Neural cell (in vitro differentiated cells): ENCODE measurements around the gene EBLN2. TPM values are rescaled to one million over a fixed set of nuclear protein-coding genes. Genes with fewer than 3 reads are reported as not detected.
A peak's percentile ranks its signal among the peaks of the same experiment; 100 is the strongest.

ENCODE experiments used
- H2AFZ ChIP-seq: fragments of 200-600, 300-800 bp; sonication (generic), shearing (Covaris generic); 2 replicates; pipeline ENCODE4 v1.6.0; 2014; ENCODE audit warnings: low read depth, mild to moderate bottlenecking, antibody characterized with exemption, low read length, moderate library complexity
- H3F3A ChIP-seq: fragments of 200-600 bp; shearing (Covaris generic); 2 replicates; pipeline ENCODE4 v1.6.1; 2016; ENCODE audit warnings: mild to moderate bottlenecking, moderate library complexity, mixed read lengths, antibody characterized with exemption, low read length; ENCODE audit not compliant: insufficient read depth, poor library complexity, severe bottlenecking
- H3K27ac ChIP-seq: fragments of 200-600, 300-800 bp; sonication (generic), shearing (Covaris generic); 2 replicates; pipeline ENCODE4 v1.5.1; 2014; ENCODE audit warnings: mild to moderate bottlenecking, low read length, moderate library complexity
- H3K27me3 ChIP-seq: fragments of 300-800, 200-600 bp; sonication (generic), shearing (Covaris generic); 2 replicates; pipeline ENCODE4 v1.6.0; 2014; ENCODE audit warnings: mild to moderate bottlenecking, low read depth, low read length, moderate library complexity; ENCODE audit not compliant: insufficient read depth
- H3K36me3 ChIP-seq: fragments of 300-800, 200-600 bp; sonication (generic), shearing (Covaris generic); 2 replicates; pipeline ENCODE4 v1.5.1; 2014; ENCODE audit warnings: mild to moderate bottlenecking, antibody characterized with exemption, low read length, moderate library complexity; ENCODE audit not compliant: insufficient read depth
- H3K4me2 ChIP-seq: fragments of 300-800, 200-600 bp; sonication (generic), shearing (Covaris generic); 2 replicates; pipeline ENCODE4 v1.6.0; 2014; ENCODE audit warnings: mild to moderate bottlenecking, low read length
- H3K4me3 ChIP-seq: fragments of 300-800, 200-600 bp; sonication (generic), shearing (Covaris generic); 2 replicates; pipeline ENCODE4 v1.5.1; 2014; ENCODE audit warnings: mild to moderate bottlenecking, low read length, moderate library complexity
- H3K79me2 ChIP-seq: fragments of 200-600 bp; shearing (Covaris generic); replicated peaks from 2 replicates; pipeline ENCODE4 v1.6.0; 2014; ENCODE audit warnings: mild to moderate bottlenecking, low read length, moderate library complexity; ENCODE audit not compliant: insufficient read depth
- H3K9ac ChIP-seq: fragments of 300-800, 200-600 bp; sonication (generic), shearing (Covaris generic); 2 replicates; pipeline ENCODE4 v1.6.1; 2016; ENCODE audit warnings: mild to moderate bottlenecking, low read length, mixed read lengths
- H3K9me2 ChIP-seq: fragments of 200-600 bp; shearing (Covaris generic); 2 replicates; pipeline ENCODE4 v1.6.1; 2016; ENCODE audit warnings: mild to moderate bottlenecking, low read length, mixed read lengths; ENCODE audit not compliant: insufficient read depth
- H3K9me3 ChIP-seq: fragments of 200-600, 300-800 bp; sonication (generic), shearing (Covaris generic); 2 replicates; pipeline ENCODE4 v1.6.1; 2016; ENCODE audit warnings: mild to moderate bottlenecking, mixed run types, low read length, moderate library complexity, mixed read lengths
- H4K20me1 ChIP-seq: fragments of 200-600 bp; shearing (Covaris generic); 2 replicates; pipeline ENCODE4 v1.6.1; 2016; ENCODE audit warnings: mild to moderate bottlenecking, mixed run types; ENCODE audit not compliant: insufficient read depth
- CTCF ChIP-seq: fragments of 450-650 bp; IDR thresholded peaks from 2 replicates; pipeline ENCODE4 v1.5.1; 2014; ENCODE audit warnings: antibody characterized with exemption, mild to moderate bottlenecking, moderate library complexity; ENCODE audit not compliant: poor library complexity, severe bottlenecking
- EP300 ChIP-seq: fragments of 450-650 bp; conservative IDR thresholded peaks from 2 replicates; pipeline ENCODE4 v1.6.1; 2014; ENCODE audit warnings: antibody characterized with exemption, mild to moderate bottlenecking, moderate library complexity; ENCODE audit not compliant: poor library complexity, severe bottlenecking
- EZH2 ChIP-seq: fragments of 200-600, 300-800 bp; shearing (Covaris generic), sonication (generic); IDR thresholded peaks from 2 replicates; pipeline ENCODE4 v1.6.1; 2014; ENCODE audit warnings: antibody characterized with exemption, low read length, borderline replicate concordance, mild to moderate bottlenecking; ENCODE audit not compliant: insufficient read depth, poor library complexity, severe bottlenecking
- MXI1 ChIP-seq: fragments of 450-650 bp; conservative IDR thresholded peaks from 2 replicates; pipeline ENCODE4 v1.6.1; 2014; ENCODE audit warnings: antibody characterized with exemption, mild to moderate bottlenecking; ENCODE audit not compliant: poor library complexity, severe bottlenecking
- POLR2AphosphoS5 ChIP-seq: IDR thresholded peaks from 2 replicates; pipeline ENCODE4 v1.6.1; 2012
- RAD21 ChIP-seq: fragments of 450-650 bp; conservative IDR thresholded peaks from 2 replicates; pipeline ENCODE4 v1.6.1; 2014; ENCODE audit warnings: antibody characterized with exemption, mild to moderate bottlenecking, moderate library complexity
- SMC3 ChIP-seq: fragments of 450-650 bp; conservative IDR thresholded peaks from 2 replicates; pipeline ENCODE4 v1.6.1; 2014; ENCODE audit warnings: antibody characterized with exemption, mild to moderate bottlenecking, moderate library complexity; ENCODE audit not compliant: poor library complexity
- TAF1 ChIP-seq: IDR thresholded peaks from 2 replicates; pipeline ENCODE4 v1.6.1; 2012; ENCODE audit warnings: low read depth
- polyA plus RNA-seq: library from polyadenylated mRNA; depleted of rRNA; stranded (reverse); fragments of >200 nt; gene quantifications from 2 replicates; pipeline ENCODE4 v1.2.3, GENCODE V29; 2014
- TF ChIP-seq, protein P1 (sequence below): IDR thresholded peaks from 2 replicates; pipeline ENCODE4 v1.6.1; 2012; ENCODE audit warnings: borderline replicate concordance

The EBLN2 gene
- polyA plus RNA-seq, 1 donor from 2014 or later, result 8.3 TPM

- no peak overlapping the region for H2AFZ ChIP-seq
- H3K27me3 ChIP-seq, result no peaks in the 10 kb centered on the region
- H3K9me2 ChIP-seq, result no peaks in the 10 kb centered on the region
- H3K79me2 ChIP-seq, result no peaks in the 10 kb centered on the region
- no peaks in the 10 kb centered on the region for H3K36me3 ChIP-seq
- H3K4me2 ChIP-seq, result no peak overlapping the region
- TF ChIP-seq MXI1 (no peak), TAF1 (no peak), POLR2AphosphoS5 (no peak), EP300 (no peak), SMC3 (no peak), EZH2 (no peak), CTCF (no peak), RAD21 (no peak)
- TF ChIP-seq, protein P1, sequence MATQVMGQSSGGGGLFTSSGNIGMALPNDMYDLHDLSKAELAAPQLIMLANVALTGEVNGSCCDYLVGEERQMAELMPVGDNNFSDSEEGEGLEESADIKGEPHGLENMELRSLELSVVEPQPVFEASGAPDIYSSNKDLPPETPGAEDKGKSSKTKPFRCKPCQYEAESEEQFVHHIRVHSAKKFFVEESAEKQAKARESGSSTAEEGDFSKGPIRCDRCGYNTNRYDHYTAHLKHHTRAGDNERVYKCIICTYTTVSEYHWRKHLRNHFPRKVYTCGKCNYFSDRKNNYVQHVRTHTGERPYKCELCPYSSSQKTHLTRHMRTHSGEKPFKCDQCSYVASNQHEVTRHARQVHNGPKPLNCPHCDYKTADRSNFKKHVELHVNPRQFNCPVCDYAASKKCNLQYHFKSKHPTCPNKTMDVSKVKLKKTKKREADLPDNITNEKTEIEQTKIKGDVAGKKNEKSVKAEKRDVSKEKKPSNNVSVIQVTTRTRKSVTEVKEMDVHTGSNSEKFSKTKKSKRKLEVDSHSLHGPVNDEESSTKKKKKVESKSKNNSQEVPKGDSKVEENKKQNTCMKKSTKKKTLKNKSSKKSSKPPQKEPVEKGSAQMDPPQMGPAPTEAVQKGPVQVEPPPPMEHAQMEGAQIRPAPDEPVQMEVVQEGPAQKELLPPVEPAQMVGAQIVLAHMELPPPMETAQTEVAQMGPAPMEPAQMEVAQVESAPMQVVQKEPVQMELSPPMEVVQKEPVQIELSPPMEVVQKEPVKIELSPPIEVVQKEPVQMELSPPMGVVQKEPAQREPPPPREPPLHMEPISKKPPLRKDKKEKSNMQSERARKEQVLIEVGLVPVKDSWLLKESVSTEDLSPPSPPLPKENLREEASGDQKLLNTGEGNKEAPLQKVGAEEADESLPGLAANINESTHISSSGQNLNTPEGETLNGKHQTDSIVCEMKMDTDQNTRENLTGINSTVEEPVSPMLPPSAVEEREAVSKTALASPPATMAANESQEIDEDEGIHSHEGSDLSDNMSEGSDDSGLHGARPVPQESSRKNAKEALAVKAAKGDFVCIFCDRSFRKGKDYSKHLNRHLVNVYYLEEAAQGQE, result no peak
- no peak overlapping the region for H3K4me3 ChIP-seq
- no peak overlapping the region for H3K9ac ChIP-seq
- no peaks in the 10 kb centered on the region for H4K20me1 ChIP-seq
- no peak overlapping the region for H3K27ac ChIP-seq
- no peaks in the 10 kb centered on the region for H3F3A ChIP-seq
- no peaks in the 10 kb centered on the region for H3K9me3 ChIP-seq
Measured at GRCh38 chr3:73098873-73099272, 37.4 kb downstream of the EBLN2 start.

GRCh38 chr3:73100741-73101559, 39.5 kb downstream of the EBLN2 start:
- Histone ChIP-seq H3K9ac (no peak overlapping the region), H3K4me3 (no peak overlapping the region), H3K27me3 (no peaks in the 10 kb centered on the region), H3K9me2 (no peaks in the 10 kb centered on the region), H4K20me1 (no peaks in the 10 kb centered on the region), H3F3A (no peaks in the 10 kb centered on the region), H3K79me2 (no peaks in the 10 kb centered on the region), H3K36me3 (no peaks in the 10 kb centered on the region), H3K4me2 (no peak overlapping the region), H3K27ac (no peak overlapping the region), H3K9me3 (no peaks in the 10 kb centered on the region), H2AFZ (no peak overlapping the region)
- no peak for TF ChIP-seq EP300
- TF ChIP-seq TAF1, result no peak
- peak; percentile 100 for TF ChIP-seq SMC3
- TF ChIP-seq EZH2, result no peak
- peak; percentile 96 for TF ChIP-seq CTCF
- TF ChIP-seq RAD21, result peak; percentile 98
- no peak for TF ChIP-seq MXI1
- TF ChIP-seq, protein P1, result no peak
- TF ChIP-seq POLR2AphosphoS5, result no peak
